ENCODE results near the gene AMZ1.
A peak's percentile ranks its signal among the peaks of the same experiment; 100 is the strongest.
"Not testable (repeated sequence)": the region's sequence is repeated elsewhere in the genome, so short reads cannot be mapped to it uniquely, and the experiment has no call there.

AMZ1 gene

DNA sequence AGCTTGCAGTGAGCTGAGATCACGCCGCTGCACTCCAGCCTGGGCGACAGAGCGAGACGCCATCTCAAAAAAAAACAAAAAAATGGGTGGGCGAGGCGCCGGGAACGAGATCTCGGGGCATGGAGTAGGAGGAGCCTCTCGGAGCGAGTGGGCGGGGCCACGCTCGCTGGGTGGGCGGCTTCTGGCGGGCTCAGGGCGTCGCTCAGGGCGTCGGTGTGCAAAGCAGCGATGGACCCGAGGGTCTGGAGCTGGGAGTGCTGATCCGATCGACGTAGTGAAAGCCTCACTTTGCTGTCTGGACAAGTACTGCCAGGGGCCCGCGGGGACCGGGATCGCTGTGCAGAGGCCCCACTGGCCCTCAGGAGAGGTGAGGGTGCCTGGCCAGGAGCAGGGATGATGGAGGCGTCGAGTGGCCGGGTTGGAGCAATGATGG lies 22.6 kb upstream of the AMZ1 start:
- DNase-seq (ENCODE audit: insufficient read length, low spot score) (no peak), FAIRE-seq (no peak)

DNA sequence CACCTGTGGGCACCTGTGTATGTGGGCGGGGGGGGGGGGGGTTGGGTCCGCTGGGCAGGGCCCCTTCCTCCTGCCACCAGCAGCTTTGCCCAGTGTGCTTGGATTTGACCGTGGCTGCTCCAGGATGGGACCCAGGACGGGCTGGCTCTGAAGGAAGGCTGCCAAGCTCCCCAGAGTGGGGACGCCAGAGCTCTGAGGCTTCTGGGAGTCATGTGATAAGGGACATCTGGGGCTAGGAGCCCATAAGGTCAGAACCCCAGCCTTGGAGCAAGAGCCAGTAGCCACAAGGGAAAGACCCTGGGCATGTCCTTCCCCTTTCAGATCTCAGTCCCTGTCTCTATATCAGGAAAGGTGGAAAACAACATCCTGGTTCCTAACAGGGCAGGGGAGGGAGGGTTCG lies 21.8 kb upstream of the AMZ1 start:
- DNase-seq (ENCODE audit: insufficient read length, low spot score) (no peak), FAIRE-seq (no peak)
- no peak for TF ChIP-seq POU2F2 (IDR thresholded peaks at IDR 0.05; ENCODE audit: low read depth, low read length)
- TF ChIP-seq PAX5 (IDR thresholded peaks at IDR 0.05; ENCODE audit: insufficient read depth, low read length, severe bottlenecking), result no peak
- no peak for TF ChIP-seq POLR2AphosphoS5 (IDR thresholded peaks at IDR 0.05; ENCODE audit: low read depth, low read length)
- no peak for TF ChIP-seq SPI1 (IDR thresholded peaks at IDR 0.05; ENCODE audit: low read depth, low read length)
- TF ChIP-seq POLR2A (IDR thresholded peaks at IDR 0.05; ENCODE audit: low read depth, low read length), result no peak
- no peak for TF ChIP-seq TAF1 (IDR thresholded peaks at IDR 0.05; ENCODE audit: low read depth, low read length)

More for the DNA sequence above, 22.6 kb upstream of the AMZ1 start:
- TF ChIP-seq POU2F2 (IDR thresholded peaks at IDR 0.05; ENCODE audit: low read depth, low read length) (no peak), PAX5 (IDR thresholded peaks at IDR 0.05; ENCODE audit: insufficient read depth, low read length, severe bottlenecking) (no peak), POLR2A (IDR thresholded peaks at IDR 0.05; ENCODE audit: low read depth, low read length) (no peak), TAF1 (IDR thresholded peaks at IDR 0.05; ENCODE audit: low read depth, low read length) (no peak), SPI1 (IDR thresholded peaks at IDR 0.05; ENCODE audit: low read depth, low read length) (no peak), POLR2AphosphoS5 (IDR thresholded peaks at IDR 0.05; ENCODE audit: low read depth, low read length) (no peak)

DNA sequence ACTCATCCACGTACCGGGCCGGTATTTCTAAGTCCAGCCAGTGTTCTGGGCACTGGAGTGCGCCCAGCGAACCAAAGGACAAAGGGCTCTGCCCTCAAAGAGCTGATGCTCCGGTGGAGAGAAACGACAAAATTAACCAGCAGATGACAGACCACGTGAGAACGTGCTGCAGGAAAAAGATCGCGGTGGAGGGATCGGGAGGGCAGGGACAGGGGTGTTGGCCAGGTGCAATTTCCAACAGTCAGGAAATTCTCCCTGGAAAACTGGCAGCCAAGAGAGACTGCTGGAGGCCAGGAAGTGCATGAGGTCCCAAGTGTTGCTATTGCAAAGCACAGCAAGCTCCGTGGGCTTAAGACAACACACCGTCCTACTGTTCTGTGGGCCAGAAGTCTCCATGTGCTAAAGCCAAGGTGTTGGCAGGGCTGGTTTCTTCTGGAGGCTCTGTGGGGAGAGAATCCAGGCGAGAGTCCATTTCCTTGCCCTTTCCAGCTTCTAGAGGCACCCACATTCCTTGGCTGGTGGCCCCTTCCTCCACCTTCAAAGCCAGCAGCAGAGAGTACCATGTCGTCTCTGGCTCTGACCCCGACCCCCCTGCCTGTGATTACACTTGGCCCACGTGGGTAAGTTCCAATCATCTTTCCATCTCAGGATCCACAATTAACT lies 21.3 kb upstream of the AMZ1 start:
- FAIRE-seq, result no peak
- no peak for DNase-seq (ENCODE audit: insufficient read length, low spot score)
- TF ChIP-seq TAF1 (IDR thresholded peaks at IDR 0.05; ENCODE audit: low read depth, low read length), result no peak
- no peak for TF ChIP-seq PAX5 (IDR thresholded peaks at IDR 0.05; ENCODE audit: insufficient read depth, low read length, severe bottlenecking)
- no peak for TF ChIP-seq POU2F2 (IDR thresholded peaks at IDR 0.05; ENCODE audit: low read depth, low read length)
- TF ChIP-seq POLR2A (IDR thresholded peaks at IDR 0.05; ENCODE audit: low read depth, low read length), result no peak
- TF ChIP-seq POLR2AphosphoS5 (IDR thresholded peaks at IDR 0.05; ENCODE audit: low read depth, low read length), result no peak
- no peak for TF ChIP-seq SPI1 (IDR thresholded peaks at IDR 0.05; ENCODE audit: low read depth, low read length)

DNA sequence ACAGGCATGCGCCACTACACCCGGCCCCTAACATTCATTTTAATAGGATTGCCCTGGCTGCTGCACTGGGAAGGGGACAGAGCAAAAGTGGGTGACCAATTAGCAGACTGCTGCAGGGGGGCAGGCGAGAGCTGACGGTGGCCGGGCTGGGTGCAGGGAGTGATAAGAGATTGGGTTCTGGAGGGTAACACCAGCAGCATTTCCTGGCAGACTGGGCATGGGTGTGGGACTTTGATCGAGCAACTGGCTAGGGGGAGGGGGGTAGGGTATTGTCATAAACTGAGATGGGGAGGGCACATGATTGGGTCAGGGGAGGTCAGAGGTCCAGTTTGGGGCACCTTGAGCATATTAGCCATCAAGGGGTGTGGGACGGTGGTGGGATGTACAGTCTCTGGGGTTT lies 20.2 kb upstream of the AMZ1 start:
- no peak for FAIRE-seq
- TF ChIP-seq SPI1 (IDR thresholded peaks at IDR 0.05; ENCODE audit: low read depth, low read length), result no peak
- TF ChIP-seq TAF1 (IDR thresholded peaks at IDR 0.05; ENCODE audit: low read depth, low read length), result no peak
- no peak for TF ChIP-seq POLR2A (IDR thresholded peaks at IDR 0.05; ENCODE audit: low read depth, low read length)
- no peak for TF ChIP-seq POU2F2 (IDR thresholded peaks at IDR 0.05; ENCODE audit: low read depth, low read length)
- no peak for TF ChIP-seq PAX5 (IDR thresholded peaks at IDR 0.05; ENCODE audit: insufficient read depth, low read length, severe bottlenecking)
- TF ChIP-seq POLR2AphosphoS5 (IDR thresholded peaks at IDR 0.05; ENCODE audit: low read depth, low read length), result no peak
- DNase-seq (ENCODE audit: insufficient read length, low spot score), result no peak

DNA sequence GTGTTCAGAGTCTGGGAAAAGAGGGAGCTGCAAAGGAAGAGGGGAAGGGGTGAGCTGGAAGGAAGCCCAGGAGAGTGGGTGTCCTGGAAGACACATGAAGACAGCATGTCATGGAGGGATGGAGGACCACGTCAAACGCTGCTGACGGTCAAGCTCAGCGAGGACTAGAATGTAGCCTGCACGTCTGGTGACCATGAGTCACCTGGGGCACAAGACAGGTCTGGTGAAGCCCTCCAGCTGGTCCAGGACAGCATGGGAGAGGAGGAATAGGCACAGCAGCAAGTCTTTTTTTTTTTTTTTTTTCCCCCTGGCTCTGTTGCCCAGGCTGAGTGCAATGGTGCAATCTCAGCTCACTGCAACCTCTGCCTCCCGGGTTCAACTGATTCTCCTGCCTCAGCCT lies 19.6 kb upstream of the AMZ1 start:
- DNase-seq (ENCODE audit: insufficient read length, low spot score) (no peak), FAIRE-seq (no peak)
- no peak for TF ChIP-seq POLR2A (IDR thresholded peaks at IDR 0.05; ENCODE audit: low read depth, low read length)
- no peak for TF ChIP-seq POU2F2 (IDR thresholded peaks at IDR 0.05; ENCODE audit: low read depth, low read length)
- TF ChIP-seq POLR2AphosphoS5 (IDR thresholded peaks at IDR 0.05; ENCODE audit: low read depth, low read length), result no peak
- no peak for TF ChIP-seq TAF1 (IDR thresholded peaks at IDR 0.05; ENCODE audit: low read depth, low read length)
- no peak for TF ChIP-seq PAX5 (IDR thresholded peaks at IDR 0.05; ENCODE audit: insufficient read depth, low read length, severe bottlenecking)
- TF ChIP-seq SPI1 (IDR thresholded peaks at IDR 0.05; ENCODE audit: low read depth, low read length), result no peak

DNA sequence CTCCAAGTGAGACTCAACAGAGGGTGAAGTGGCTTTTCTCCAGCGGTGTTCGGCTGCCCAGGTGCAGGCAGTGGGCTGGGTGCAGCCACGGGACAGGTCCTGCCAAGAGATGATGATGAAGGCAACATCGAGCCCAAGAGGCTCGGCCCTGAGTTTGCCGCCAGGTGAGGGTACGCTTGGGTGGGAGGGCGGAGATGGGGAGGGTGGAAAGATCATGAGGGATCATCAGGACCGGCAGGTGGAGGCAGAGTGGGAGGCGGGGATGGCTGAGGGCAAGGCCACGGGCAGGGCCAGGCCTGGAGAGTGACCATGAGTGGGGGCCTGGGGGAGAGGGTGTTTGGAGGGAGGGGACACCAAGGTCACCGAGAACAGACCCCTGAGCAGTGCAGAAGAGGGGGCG lies 17.8 kb upstream of the AMZ1 start:
- TF ChIP-seq POLR2A (IDR thresholded peaks at IDR 0.05; ENCODE audit: low read depth, low read length) (no peak), PAX5 (IDR thresholded peaks at IDR 0.05; ENCODE audit: insufficient read depth, low read length, severe bottlenecking) (no peak), POLR2AphosphoS5 (IDR thresholded peaks at IDR 0.05; ENCODE audit: low read depth, low read length) (no peak), POU2F2 (IDR thresholded peaks at IDR 0.05; ENCODE audit: low read depth, low read length) (no peak), SPI1 (IDR thresholded peaks at IDR 0.05; ENCODE audit: low read depth, low read length) (no peak), TAF1 (IDR thresholded peaks at IDR 0.05; ENCODE audit: low read depth, low read length) (no peak)
- no peak for FAIRE-seq
- DNase-seq (ENCODE audit: insufficient read length, low spot score), result no peak

DNA sequence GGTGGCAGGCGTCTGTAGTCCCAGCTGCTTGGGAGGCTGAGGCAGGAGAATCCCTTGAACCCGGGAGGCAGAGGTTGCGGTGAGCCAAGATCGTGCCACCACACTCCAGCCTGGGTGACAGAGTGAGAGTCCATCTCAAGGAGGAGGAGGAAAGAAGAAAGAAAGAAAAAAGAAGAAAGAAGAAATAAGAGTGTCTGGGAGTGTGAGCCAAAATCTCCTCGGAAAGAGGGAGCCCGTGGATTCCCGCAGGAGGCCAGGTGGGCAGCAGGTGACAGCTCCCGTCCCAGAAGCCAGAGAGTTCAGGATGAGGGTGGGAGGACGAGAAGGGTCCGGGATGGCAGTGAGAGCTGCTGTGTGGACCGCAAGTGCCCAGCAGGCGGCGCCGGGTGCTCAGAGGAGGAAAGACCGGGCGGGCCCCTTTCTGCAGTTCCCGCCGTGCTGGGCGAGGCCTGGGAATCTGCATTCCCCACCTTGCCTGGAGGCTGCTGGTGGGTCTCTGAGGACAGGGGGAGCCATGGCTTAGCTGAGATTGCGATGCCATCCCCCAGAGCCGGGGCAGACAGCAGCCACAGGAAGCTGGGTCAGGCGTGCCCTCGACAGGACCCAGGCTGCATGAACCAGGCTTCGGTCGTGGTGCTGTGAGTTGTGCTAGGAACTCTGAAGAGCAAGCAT lies 17.1 kb upstream of the AMZ1 start:
- DNase-seq (ENCODE audit: insufficient read length, low spot score) (peak; percentile 86), FAIRE-seq (peak; percentile 62)
- no peak for TF ChIP-seq POLR2A (IDR thresholded peaks at IDR 0.05; ENCODE audit: low read depth, low read length)
- TF ChIP-seq PAX5 (IDR thresholded peaks at IDR 0.05; ENCODE audit: insufficient read depth, low read length, severe bottlenecking), result no peak
- TF ChIP-seq SPI1 (IDR thresholded peaks at IDR 0.05; ENCODE audit: low read depth, low read length), result no peak
- no peak for TF ChIP-seq TAF1 (IDR thresholded peaks at IDR 0.05; ENCODE audit: low read depth, low read length)
- TF ChIP-seq POLR2AphosphoS5 (IDR thresholded peaks at IDR 0.05; ENCODE audit: low read depth, low read length), result no peak
- TF ChIP-seq POU2F2 (IDR thresholded peaks at IDR 0.05; ENCODE audit: low read depth, low read length), result no peak

DNA sequence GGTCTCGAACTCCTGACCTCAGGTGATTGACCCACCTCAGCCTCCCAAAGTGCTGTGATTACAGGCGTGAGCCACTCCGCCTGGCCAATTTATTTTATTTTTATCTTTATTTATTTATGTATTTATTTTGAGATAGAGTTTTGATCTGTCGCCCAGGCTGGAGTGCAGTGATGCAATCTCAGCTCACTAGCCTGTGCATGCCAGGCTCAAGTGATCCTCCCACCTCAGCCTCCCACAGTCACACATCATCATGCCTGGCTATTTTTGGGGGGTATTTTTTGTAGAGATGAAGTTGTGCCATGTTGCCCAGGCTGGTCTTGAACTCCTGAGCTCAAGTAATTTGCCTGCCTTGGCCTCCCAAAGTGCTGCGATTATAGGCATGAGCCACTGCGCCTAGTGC lies 14.8 kb upstream of the AMZ1 start:
- not testable (repeated sequence) for FAIRE-seq

DNA sequence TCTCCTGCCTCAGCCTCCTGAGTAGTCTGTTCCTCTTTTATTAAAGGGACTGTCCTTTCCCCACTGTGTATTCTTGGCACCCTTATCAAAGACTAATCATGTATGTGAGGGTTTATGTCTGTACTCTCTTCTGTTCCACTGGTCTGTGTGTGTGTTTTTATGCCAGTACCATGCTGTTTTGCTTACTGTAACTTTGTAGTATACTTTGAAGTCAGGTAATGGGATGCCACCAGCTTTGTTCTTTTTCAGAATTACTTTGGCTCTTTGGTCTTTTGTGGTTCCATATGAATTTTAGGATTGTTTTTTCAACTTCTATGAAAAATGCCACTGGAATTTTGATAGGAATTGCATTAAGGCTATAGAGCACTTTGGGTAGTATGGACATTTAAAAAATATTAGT lies 14.1 kb upstream of the AMZ1 start:
- TF ChIP-seq POLR2A (IDR thresholded peaks at IDR 0.05; ENCODE audit: low read depth, low read length), result no peak
- no peak for TF ChIP-seq PAX5 (IDR thresholded peaks at IDR 0.05; ENCODE audit: insufficient read depth, low read length, severe bottlenecking)
- TF ChIP-seq POU2F2 (IDR thresholded peaks at IDR 0.05; ENCODE audit: low read depth, low read length), result no peak
- no peak for TF ChIP-seq SPI1 (IDR thresholded peaks at IDR 0.05; ENCODE audit: low read depth, low read length)
- TF ChIP-seq TAF1 (IDR thresholded peaks at IDR 0.05; ENCODE audit: low read depth, low read length), result no peak
- no peak for TF ChIP-seq POLR2AphosphoS5 (IDR thresholded peaks at IDR 0.05; ENCODE audit: low read depth, low read length)
- DNase-seq (ENCODE audit: insufficient read length, low spot score), result no peak
- no peak for FAIRE-seq

More for the DNA sequence above, 14.8 kb upstream of the AMZ1 start:
- not testable (repeated sequence) for DNase-seq (ENCODE audit: insufficient read length, low spot score)

Data from GM12891 (cell line).